ENCODE results near the gene NRXN3. TPM values are rescaled to one million over a fixed set of nuclear protein-coding genes. Genes with fewer than 3 reads are reported as not detected.

Gene NRXN3
- total and polyA plus RNA-seq, 2 of the 13 experiments (the other 11 are each of a cell fraction or from before 2014, with no cell fraction given) = 0.03 TPM; not detected in 1

- Histone ChIP-seq H4K20me1 (ENCODE audit: insufficient read depth, low read length) (no peaks in the 10 kb centered on the region), H2AFZ (ENCODE audit: low read length) (no peak overlapping the region), H3K36me3 (replicated peaks in 1 of 2; ENCODE audit: control insufficient read depth in 1 of 2, insufficient read depth in 2 of 2, low read length in 2 of 2) (no peaks in the 10 kb centered on the region), H3K9me3 (ENCODE audit: low read length) (no peaks in the 10 kb centered on the region), H3K4me2 (ENCODE audit: low read depth, low read length) (no peak overlapping the region), H3K27me3 (ENCODE audit: control insufficient read depth in 1 of 2, insufficient read depth in 2 of 2, low read length in 2 of 2) (no peaks in the 10 kb centered on the region), H3K4me3 (replicated peaks in 1 of 3; ENCODE audit: insufficient read depth in 1 of 3, low read depth in 2 of 3, low read length in 3 of 3) (no peak overlapping the region), H3K27ac (ENCODE audit: extremely low read length, insufficient read depth, low read length) (no peak overlapping the region), H3K9ac (ENCODE audit: insufficient read depth, low read depth, low read length) (no peak overlapping the region), H3K79me2 (ENCODE audit: insufficient read depth, low read length) (no peaks in the 10 kb centered on the region), H3K4me1 (ENCODE audit: insufficient read depth, low read length) (no peaks in the 10 kb centered on the region)
- FAIRE-seq = no peak
- ATAC-seq = no peak
- BruUV-seq (replicated peaks) = no TSS peak
- POLR2A ChIA-PET = no interaction called here
- DNase-seq (ENCODE audit: low spot score) = no peak
- intact Hi-C loops (cut with micrococcal nuclease; ENCODE audit: unreplicated experiment) (no loop called here), in situ Hi-C loops (cut with HindIII; ENCODE audit: extremely low pct_ligation_motif_present, low pct_unique_long_range_greater_than_20kb) (no loop called here)
- 2% methylated on average over 1 of the region's 1 CpG for WGBS (ENCODE audit: low lambda C conversion rate)
- peak; percentile 34; the same call in 1 of the 2 replicates for TF ChIP-seq MAFF (IDR thresholded peaks at IDR 0.05; ENCODE audit: low read depth, low read length)
- TF ChIP-seq EED (CRISPR knock-in tag; IDR thresholded peaks at IDR 0.05) = no peak
- no peak for TF ChIP-seq RFX5 (IDR thresholded peaks at IDR 0.05; ENCODE audit: low read depth, low read length)
- TF ChIP-seq MAFK (conservative IDR thresholded peaks at IDR 0.05 in 1 of 2, IDR thresholded peaks at IDR 0.05 in 1 of 2; ENCODE audit: low read length in 2 of 2) = peak; percentile 44 to 58; a peak in 2 of 4 replicates
- no peak for TF ChIP-seq ZNF749 (CRISPR knock-in tag; IDR thresholded peaks at IDR 0.05; ENCODE audit: borderline replicate concordance)
- CTCF ChIA-PET (ENCODE audit: low intra/inter-chr PET ratio, low total read pairs) = no interaction called here
Measured at GRCh38 chr14:78688503-78688902, 518.3 kb downstream of the NRXN3 start.

DNA sequence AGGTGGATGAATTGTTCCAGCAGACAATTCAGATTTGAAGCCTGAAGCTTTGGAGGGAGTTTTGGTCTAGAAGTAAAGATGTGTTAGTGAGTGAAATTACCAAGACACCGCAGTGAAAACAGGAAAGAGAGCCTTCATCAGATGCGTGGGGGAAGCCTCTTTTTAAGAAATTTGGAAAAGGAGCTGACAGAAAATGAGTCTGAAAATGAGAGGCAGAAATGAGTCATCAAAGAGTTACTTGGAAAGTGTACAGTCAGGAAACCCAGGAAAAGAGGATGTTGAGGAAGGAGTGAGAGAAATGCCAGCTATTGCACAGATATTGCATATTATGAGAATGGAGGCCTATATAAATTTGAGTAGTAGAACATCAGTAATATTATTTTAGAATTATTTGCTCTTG is 520.7 kb downstream of the NRXN3 start:
- Histone ChIP-seq H3K36me3 (replicated peaks in 1 of 2; ENCODE audit: control insufficient read depth in 1 of 2, insufficient read depth in 2 of 2, low read length in 2 of 2) (no peaks in the 10 kb centered on the region), H3K79me2 (ENCODE audit: insufficient read depth, low read length) (no peaks in the 10 kb centered on the region), H3K27ac (ENCODE audit: extremely low read length, insufficient read depth, low read length) (no peak overlapping the region), H3K9me3 (ENCODE audit: low read length) (no peaks in the 10 kb centered on the region), H3K27me3 (ENCODE audit: control insufficient read depth in 1 of 2, insufficient read depth in 2 of 2, low read length in 2 of 2) (no peaks in the 10 kb centered on the region), H2AFZ (ENCODE audit: low read length) (no peak overlapping the region), H3K4me2 (ENCODE audit: low read depth, low read length) (no peak overlapping the region), H3K9ac (ENCODE audit: insufficient read depth, low read depth, low read length) (no peak overlapping the region), H3K4me1 (ENCODE audit: insufficient read depth, low read length) (no peaks in the 10 kb centered on the region), H3K4me3 (replicated peaks in 1 of 3; ENCODE audit: insufficient read depth in 1 of 3, low read depth in 2 of 3, low read length in 3 of 3) (no peak overlapping the region), H4K20me1 (ENCODE audit: insufficient read depth, low read length) (no peaks in the 10 kb centered on the region)
- ATAC-seq (no peak), DNase-seq (ENCODE audit: low spot score) (no peak), FAIRE-seq (no peak)
- intact Hi-C loops (cut with micrococcal nuclease; ENCODE audit: unreplicated experiment) = no loop called here
- WGBS (ENCODE audit: low lambda C conversion rate) = 1% methylated on average over 2 of the region's 2 CpGs
- no TSS peak for BruUV-seq (replicated peaks)
- ChIA-PET CTCF (ENCODE audit: low intra/inter-chr PET ratio, low total read pairs) (no interaction called here), POLR2A (no interaction called here)
- in situ Hi-C loops (cut with HindIII; ENCODE audit: extremely low pct_ligation_motif_present, low pct_unique_long_range_greater_than_20kb) = no loop called here
- TF ChIP-seq, protein P1, sequence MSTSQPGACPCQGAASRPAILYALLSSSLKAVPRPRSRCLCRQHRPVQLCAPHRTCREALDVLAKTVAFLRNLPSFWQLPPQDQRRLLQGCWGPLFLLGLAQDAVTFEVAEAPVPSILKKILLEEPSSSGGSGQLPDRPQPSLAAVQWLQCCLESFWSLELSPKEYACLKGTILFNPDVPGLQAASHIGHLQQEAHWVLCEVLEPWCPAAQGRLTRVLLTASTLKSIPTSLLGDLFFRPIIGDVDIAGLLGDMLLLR (CRISPR knock-in tag; IDR thresholded peaks at IDR 0.05) = no peak
- no peak for TF ChIP-seq ZNF776 (CRISPR knock-in tag; IDR thresholded peaks at IDR 0.05)
- TF ChIP-seq, protein P2, sequence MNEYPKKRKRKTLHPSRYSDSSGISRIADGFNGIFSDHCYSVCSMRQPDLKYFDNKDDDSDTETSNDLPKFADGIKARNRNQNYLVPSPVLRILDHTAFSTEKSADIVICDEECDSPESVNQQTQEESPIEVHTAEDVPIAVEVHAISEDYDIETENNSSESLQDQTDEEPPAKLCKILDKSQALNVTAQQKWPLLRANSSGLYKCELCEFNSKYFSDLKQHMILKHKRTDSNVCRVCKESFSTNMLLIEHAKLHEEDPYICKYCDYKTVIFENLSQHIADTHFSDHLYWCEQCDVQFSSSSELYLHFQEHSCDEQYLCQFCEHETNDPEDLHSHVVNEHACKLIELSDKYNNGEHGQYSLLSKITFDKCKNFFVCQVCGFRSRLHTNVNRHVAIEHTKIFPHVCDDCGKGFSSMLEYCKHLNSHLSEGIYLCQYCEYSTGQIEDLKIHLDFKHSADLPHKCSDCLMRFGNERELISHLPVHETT (CRISPR knock-in tag; conservative IDR thresholded peaks at IDR 0.05) = no peak
- no peak for TF ChIP-seq SMAD9 (CRISPR knock-in tag; IDR thresholded peaks at IDR 0.05)
- TF ChIP-seq, protein P3, sequence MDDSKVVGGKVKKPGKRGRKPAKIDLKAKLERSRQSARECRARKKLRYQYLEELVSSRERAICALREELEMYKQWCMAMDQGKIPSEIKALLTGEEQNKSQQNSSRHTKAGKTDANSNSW (CRISPR knock-in tag; IDR thresholded peaks at IDR 0.05; ENCODE audit: borderline replicate concordance) = no peak
- TF ChIP-seq SIN3A (IDR thresholded peaks at IDR 0.05; ENCODE audit: borderline replicate concordance, low read depth, low read length) = no peak
- TF ChIP-seq SP2 (CRISPR knock-in tag; IDR thresholded peaks at IDR 0.05) = no peak
- no peak for TF ChIP-seq ZNF10 (CRISPR knock-in tag; IDR thresholded peaks at IDR 0.05; ENCODE audit: borderline replicate concordance, low read depth)
- TF ChIP-seq XBP1 (CRISPR knock-in tag; IDR thresholded peaks at IDR 0.05) = no peak
- TF ChIP-seq, protein P4, sequence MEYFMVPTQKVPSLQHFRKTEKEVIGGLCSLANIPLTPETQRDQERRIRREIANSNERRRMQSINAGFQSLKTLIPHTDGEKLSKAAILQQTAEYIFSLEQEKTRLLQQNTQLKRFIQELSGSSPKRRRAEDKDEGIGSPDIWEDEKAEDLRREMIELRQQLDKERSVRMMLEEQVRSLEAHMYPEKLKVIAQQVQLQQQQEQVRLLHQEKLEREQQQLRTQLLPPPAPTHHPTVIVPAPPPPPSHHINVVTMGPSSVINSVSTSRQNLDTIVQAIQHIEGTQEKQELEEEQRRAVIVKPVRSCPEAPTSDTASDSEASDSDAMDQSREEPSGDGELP (IDR thresholded peaks at IDR 0.05; ENCODE audit: borderline replicate concordance, low read depth) = no peak
- TF ChIP-seq KLF12 (CRISPR knock-in tag; IDR thresholded peaks at IDR 0.05; ENCODE audit: borderline replicate concordance) = no peak
- TF ChIP-seq NR2F1 (CRISPR knock-in tag; IDR thresholded peaks at IDR 0.05) = no peak
- TF ChIP-seq SP5 (CRISPR knock-in tag; IDR thresholded peaks at IDR 0.05; ENCODE audit: borderline replicate concordance, low read depth) = no peak

All from HepG2 (cell line).